H1 (cell line): ENCODE measurements around the gene MYLK.

Experiments used
- ASH2L ChIP-seq: fragments of 200-600, 300-600 bp; sonication (generic); IDR thresholded peaks from one replicate; pipeline ENCODE4 v1.7.1; 2017; ENCODE audit warnings: low read length
- CEBPB ChIP-seq: IDR thresholded peaks from 2 replicates; pipeline ENCODE4 v1.6.1; 2012; ENCODE audit warnings: low read depth, low read length
- CREB1 ChIP-seq: IDR thresholded peaks from 2 replicates; pipeline ENCODE4 v1.6.1; 2012; ENCODE audit warnings: inconsistent platforms
- JUND ChIP-seq: IDR thresholded peaks from 2 replicates; pipeline ENCODE4 v1.6.1; 2011; ENCODE audit warnings: mild to moderate bottlenecking, improper control_type of control experiment, low read length
- POLR2A ChIP-seq, 2 experiments: IDR thresholded peaks; 1 replicate in 1 of 2; 2 replicates in 1 of 2; pipeline ENCODE4 v1.6.1; 2011; ENCODE audit warnings: low read depth in 2 of 2, low read length in 2 of 2, mild to moderate bottlenecking in 2 of 2; ENCODE audit errors: control extremely low read depth in 1 of 2
- POLR2AphosphoS5 ChIP-seq: IDR thresholded peaks from 2 replicates; pipeline ENCODE4 v1.6.1; 2011; ENCODE audit warnings: low read depth, low read length
- RFX5 ChIP-seq: IDR thresholded peaks from 2 replicates; pipeline ENCODE4 v1.6.1; 2011; ENCODE audit warnings: low read depth, low read length, improper control_type of control experiment, borderline replicate concordance
- SUZ12 ChIP-seq: fragments of 200-600 bp; sonication (generic); IDR thresholded peaks from 2 replicates; pipeline ENCODE4 v1.6.1; 2012; ENCODE audit warnings: mild to moderate bottlenecking, inconsistent platforms, low read length, moderate library complexity, mixed read lengths
- TBP ChIP-seq: IDR thresholded peaks from 2 replicates; pipeline ENCODE4 v1.6.1; 2011; ENCODE audit warnings: low read depth, low read length, improper control_type of control experiment
- TF ChIP-seq, protein P1 (sequence below), 3 experiments: IDR thresholded peaks; 1 replicate in 2 of 3; 2 replicates in 1 of 3; pipeline versions ENCODE4 v1.5.1 to v1.6.1; 2011; ENCODE audit warnings: low read length in 3 of 3, mild to moderate bottlenecking in 3 of 3, inconsistent platforms in 2 of 3, low read depth in 1 of 3, moderate library complexity in 1 of 3; ENCODE audit not compliant: insufficient read depth in 1 of 3; ENCODE audit errors: control extremely low read depth in 1 of 3
- TF ChIP-seq, protein P2 (sequence below): IDR thresholded peaks from 2 replicates; pipeline ENCODE4 v1.6.1; 2012; ENCODE audit warnings: inconsistent platforms

DNA sequence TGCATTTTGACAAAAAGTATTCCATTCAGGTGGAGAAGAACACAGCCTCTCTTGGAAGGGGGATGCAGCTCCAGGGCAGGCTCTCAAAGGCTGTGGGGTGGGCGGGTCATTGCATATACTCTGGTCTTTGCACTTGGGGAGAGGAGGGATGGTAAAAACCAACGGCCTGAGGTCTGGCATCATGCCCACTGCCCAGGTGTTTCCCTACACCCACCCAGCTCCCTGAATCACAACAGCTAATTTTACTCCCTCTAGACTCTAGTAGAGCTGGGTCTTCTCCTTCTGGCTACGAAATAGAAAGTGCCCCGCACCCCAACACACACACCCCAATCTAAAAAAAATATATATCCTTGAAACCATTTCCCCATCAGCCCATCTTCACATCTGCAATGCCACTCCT, 1.0 kb downstream of the MYLK start:
- TF ChIP-seq POLR2AphosphoS5 (no peak), POLR2A (IDR thresholded peaks at IDR 0.05; ENCODE audit: control extremely low read depth in 1 of 2, low read depth in 2 of 2, low read length in 2 of 2) (no peak), TBP (no peak), JUND (no peak), CREB1 (no peak), RFX5 (no peak), SUZ12 (no peak), ASH2L (no peak), CEBPB (no peak)
- TF ChIP-seq, protein P1, sequence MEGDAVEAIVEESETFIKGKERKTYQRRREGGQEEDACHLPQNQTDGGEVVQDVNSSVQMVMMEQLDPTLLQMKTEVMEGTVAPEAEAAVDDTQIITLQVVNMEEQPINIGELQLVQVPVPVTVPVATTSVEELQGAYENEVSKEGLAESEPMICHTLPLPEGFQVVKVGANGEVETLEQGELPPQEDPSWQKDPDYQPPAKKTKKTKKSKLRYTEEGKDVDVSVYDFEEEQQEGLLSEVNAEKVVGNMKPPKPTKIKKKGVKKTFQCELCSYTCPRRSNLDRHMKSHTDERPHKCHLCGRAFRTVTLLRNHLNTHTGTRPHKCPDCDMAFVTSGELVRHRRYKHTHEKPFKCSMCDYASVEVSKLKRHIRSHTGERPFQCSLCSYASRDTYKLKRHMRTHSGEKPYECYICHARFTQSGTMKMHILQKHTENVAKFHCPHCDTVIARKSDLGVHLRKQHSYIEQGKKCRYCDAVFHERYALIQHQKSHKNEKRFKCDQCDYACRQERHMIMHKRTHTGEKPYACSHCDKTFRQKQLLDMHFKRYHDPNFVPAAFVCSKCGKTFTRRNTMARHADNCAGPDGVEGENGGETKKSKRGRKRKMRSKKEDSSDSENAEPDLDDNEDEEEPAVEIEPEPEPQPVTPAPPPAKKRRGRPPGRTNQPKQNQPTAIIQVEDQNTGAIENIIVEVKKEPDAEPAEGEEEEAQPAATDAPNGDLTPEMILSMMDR (IDR thresholded peaks at IDR 0.05; ENCODE audit: control extremely low read depth in 1 of 3, insufficient read depth in 1 of 3, low read depth in 1 of 3, low read length in 3 of 3), result no peak
- TF ChIP-seq, protein P2, sequence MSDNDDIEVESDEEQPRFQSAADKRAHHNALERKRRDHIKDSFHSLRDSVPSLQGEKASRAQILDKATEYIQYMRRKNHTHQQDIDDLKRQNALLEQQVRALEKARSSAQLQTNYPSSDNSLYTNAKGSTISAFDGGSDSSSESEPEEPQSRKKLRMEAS, result no peak
